GM12878 (cell line): ENCODE results near the gene MIA3. TPM values are rescaled to one million over a fixed set of nuclear protein-coding genes. Genes with fewer than 3 reads are reported as not detected.

Experiments used
- ATAC-seq: fragments of 200-7000 bp; cut with Tn5 transposase; 3 replicates; pipeline ENCODE4 v1.9.1; 2020; ENCODE audit warnings: mild to moderate bottlenecking, moderate library complexity
- BruUV-seq: library from RNA; stranded (reverse); fragments of 400-500 nt; replicated peaks from 2 replicates; lab custom pipeline; 2021; lab: Mats Ljungman, UMichigan
- CTCF ChIA-PET: fragments of 300-600 bp; sonication (Branson Sonifier 250); formaldehyde crosslinking; extraction: SDS; loops from one replicate; lab custom pipeline; 2021; ENCODE audit warnings: inconsistent platforms; lab: Yijun Ruan, JAX
- POLR2A ChIA-PET: fragments of 350-600 bp; formaldehyde crosslinking; extraction: SDS; loops from one replicate; lab custom pipeline; 2021; ENCODE audit warnings: inconsistent platforms; lab: Charles Lee
- RAD21 ChIA-PET: fragments of 300-600 bp; sonication (Branson Sonifier 250); formaldehyde crosslinking; loops from one replicate; lab custom pipeline; 2023; ENCODE audit warnings: antibody characterized with exemption; ENCODE audit not compliant: unreplicated experiment; lab: Charles Lee
- SMC1A ChIA-PET: fragments of 300-600 bp; sonication (Branson Sonifier 250); formaldehyde crosslinking; loops from one replicate; lab custom pipeline; 2023; ENCODE audit not compliant: unreplicated experiment, uncharacterized antibody; lab: Charles Lee
- DNase-seq: peaks from one replicate; pipeline ENCODE4 v3.0.0-alpha.2; 2011; ENCODE audit warnings: low read depth, low spot score
- FAIRE-seq: peaks from 3 replicates; lab custom pipeline; 2011; peaks lifted over from hg19 to GRCh38; lab: Jason Lieb, UNC
- H2AFZ ChIP-seq: 2 replicates; pipeline ENCODE4 v1.6.0; 2011; ENCODE audit warnings: low read depth, low read length, control low read depth; ENCODE audit not compliant: control insufficient read depth
- H3K27ac ChIP-seq: 2 replicates; pipeline ENCODE4 v1.5.1; 2011; ENCODE audit warnings: control low read depth; ENCODE audit not compliant: control insufficient read depth, insufficient read depth
- H3K27me3 ChIP-seq, 2 experiments: replicated peaks in 1 of 2; 2 replicates each; pipeline versions ENCODE4 v1.6.0 to v1.6.1; 2011; ENCODE audit warnings: low read length in 1 of 2; ENCODE audit not compliant: control insufficient read depth in 2 of 2, insufficient read depth in 2 of 2
- H3K36me3 ChIP-seq, 2 experiments: 2 replicates each; pipeline ENCODE4 v1.5.1; 2011; ENCODE audit warnings: low read length in 1 of 2; ENCODE audit not compliant: control insufficient read depth in 2 of 2, insufficient read depth in 2 of 2
- H3K4me1 ChIP-seq: 2 replicates; pipeline ENCODE4 v1.6.1; 2011; ENCODE audit warnings: mild to moderate bottlenecking, low read length, moderate library complexity, mixed read lengths; ENCODE audit not compliant: control insufficient read depth, insufficient read depth
- H3K4me2 ChIP-seq: 2 replicates; pipeline ENCODE4 v1.6.0; 2011; ENCODE audit warnings: control low read depth; ENCODE audit not compliant: control insufficient read depth, insufficient read depth
- H3K4me3 ChIP-seq: fragments of 200-600 bp; sonication (generic); 2 replicates; pipeline ENCODE4 v1.5.1; 2016
- H3K79me2 ChIP-seq: 2 replicates; pipeline ENCODE4 v1.6.0; 2011; ENCODE audit warnings: low read length; ENCODE audit not compliant: control insufficient read depth, insufficient read depth
- H3K9ac ChIP-seq: 2 replicates; pipeline ENCODE4 v1.8.0; 2011; ENCODE audit warnings: low read length, control low read depth, mixed read lengths; ENCODE audit not compliant: control insufficient read depth, insufficient read depth
- H3K9me3 ChIP-seq: replicated peaks from 3 replicates; pipeline ENCODE4 v1.5.1; 2011; ENCODE audit warnings: mild to moderate bottlenecking, low read length; ENCODE audit not compliant: control insufficient read depth, insufficient read depth
- H4K20me1 ChIP-seq: 2 replicates; pipeline ENCODE4 v1.6.0; 2011; ENCODE audit not compliant: control insufficient read depth, insufficient read depth
- BRCA1 ChIP-seq: IDR thresholded peaks from 2 replicates; pipeline ENCODE4 v1.6.1; 2011; ENCODE audit warnings: low read depth, low read length, improper control_type of control experiment
- RAD51 ChIP-seq: fragments of 450-650 bp; IDR thresholded peaks from 2 replicates; pipeline ENCODE4 v1.6.1; 2016; ENCODE audit warnings: moderate library complexity, mild to moderate bottlenecking, inconsistent platforms
- RB1 ChIP-seq: fragments of 450-650 bp; formaldehyde crosslinking; IDR thresholded peaks from 2 replicates; pipeline ENCODE4 v1.6.1; 2017; ENCODE audit warnings: mild to moderate bottlenecking, borderline replicate concordance
- ZNF687 ChIP-seq: fragments of 450-650 bp; IDR thresholded peaks from 2 replicates; pipeline ENCODE4 v1.6.1; 2017; ENCODE audit warnings: mild to moderate bottlenecking, moderate library complexity
- WGBS: methylation state at CpG from one replicate; pipeline ENCODE4 v1.1.6; 2016; ENCODE audit warnings: low lambda C conversion rate; ENCODE audit not compliant: insufficient replicate concordance, insufficient coverage; ENCODE audit errors: missing lambda C conversion rate; 5-methylcytosine and 5-hydroxymethylcytosine counted together
- in situ Hi-C: fragments of 300-500 bp; cut with MboI; formaldehyde crosslinking; loops from 9 replicates; pipeline ENCODE4 v1.14.3; 2018; ENCODE audit warnings: mixed read lengths
- intact Hi-C: fragments of 100-400 bp; cut with micrococcal nuclease; formaldehyde crosslinking; loops from one replicate; pipeline ENCODE4 v1.14.2; 2022; ENCODE audit not compliant: unreplicated experiment
- polyA plus RNA-seq, 11 experiments: library from polyadenylated mRNA; depleted of rRNA in 4 of 11; unstranded in 6 of 11; stranded (reverse) in 5 of 11; fragments of >200 nt; fragmentation: Nextera tagmentation in 4 of 11; fragmentation: Illumina TruSeq in 1 of 11; extraction: Ambion mirVana in 4 of 11; extraction: Trizol in 1 of 11; gene quantifications; 1 replicate in 1 of 11; 2 replicates in 10 of 11; pipeline versions ENCODE4 v1.2.1 to v1.2.3, GENCODE V29; 2011 to 2016; ENCODE audit warnings: inconsistent platforms in 2 of 11, missing spikeins in 2 of 11, low read depth in 1 of 11
- total RNA-seq, 4 experiments: library from RNA; depleted of rRNA in 3 of 4; stranded (reverse); fragments of >200 nt in 3 of 4; fragmentation: Illumina TruSeq in 1 of 4; extraction: Trizol in 1 of 4; gene quantifications; 2 replicates each; pipeline versions ENCODE4 v1.2.1 to v1.2.3, GENCODE V29; 2013 to 2021

The MIA3 gene
- total and polyA plus RNA-seq, 10 of the 15 experiments (the other 5 are each of a cell fraction or from before 2014, with no cell fraction given), result 12.9 to 50.8 (median 30.3) TPM

GRCh38 chr1:222596696-222597095 is 21.2 kb upstream of the MIA3 start:
- ChIA-PET POLR2A (no interaction called here), CTCF (no interaction called here), RAD21 (no interaction called here), SMC1A (no interaction called here)
- no peaks in the 10 kb centered on the region for H3K9me3 ChIP-seq
- in situ Hi-C loops (no loop called here), intact Hi-C loops (no loop called here)
- no peaks in the 10 kb centered on the region for H3K79me2 ChIP-seq
- DNase-seq, result no peak
- H3K4me1 ChIP-seq, result no peaks in the 10 kb centered on the region
- BruUV-seq, result no TSS peak
- no peak overlapping the region for H3K4me2 ChIP-seq
- H3K27me3 ChIP-seq, result no peaks in the 10 kb centered on the region
- 36% methylated on average over 4 of the region's 4 CpGs for WGBS
- H3K36me3 ChIP-seq, result no peaks in the 10 kb centered on the region
- H3K27ac ChIP-seq, result no peak overlapping the region
- H4K20me1 ChIP-seq, result no peaks in the 10 kb centered on the region
- no peak overlapping the region for H2AFZ ChIP-seq
- no peak overlapping the region for H3K4me3 ChIP-seq
- no peak for TF ChIP-seq ZNF687
- H3K9ac ChIP-seq, result no peak overlapping the region
- ATAC-seq, result no peak
- FAIRE-seq, result no peak

GRCh38 chr1:222600281-222600680 is 17.6 kb upstream of the MIA3 start:
- H3K4me1 ChIP-seq, result no peaks in the 10 kb centered on the region
- no peak overlapping the region for H2AFZ ChIP-seq
- 43% methylated on average over 1 of the region's 1 CpG for WGBS

More at GRCh38 chr1:222600281-222600680, 17.6 kb upstream of the MIA3 start:
- no peaks in the 10 kb centered on the region for H3K36me3 ChIP-seq
- H3K9me3 ChIP-seq, result no peaks in the 10 kb centered on the region
- H3K27ac ChIP-seq, result no peak overlapping the region
- SMC1A ChIA-PET, result interaction anchor here (1.1 to 2.4 kb wide), 2 partner anchors 10 to 34 kb away, joined by 6 read pairs; partner anchors contain the start of gene TAF1A
- H3K27me3 ChIP-seq, result no peaks in the 10 kb centered on the region
- FAIRE-seq, result no peak
- intact Hi-C loops (no loop called here), in situ Hi-C loops (no loop called here)
- no peak for ATAC-seq
- no peaks in the 10 kb centered on the region for H4K20me1 ChIP-seq
- no peak for DNase-seq
- TF ChIP-seq BRCA1 (no peak), RB1 (no peak), RAD51 (no peak)
- RAD21 ChIA-PET, result interaction anchor here (0.6 kb wide), 1 partner anchor 229 kb away, joined by 3 read pairs; no protein-coding TSS in a partner anchor
- no TSS peak for BruUV-seq
- no peak overlapping the region for H3K4me2 ChIP-seq
- POLR2A ChIA-PET, result interaction anchor here (0.6 kb wide), 2 partner anchors 11 to 57 kb away, joined by 4 to 5 read pairs; no protein-coding TSS in a partner anchor
- no peaks in the 10 kb centered on the region for H3K79me2 ChIP-seq
- H3K4me3 ChIP-seq, result no peak overlapping the region
- CTCF ChIA-PET, result interaction anchor here (0.9 to 1.1 kb wide), 2 partner anchors 14 to 34 kb away, joined by 3 to 4 read pairs; no protein-coding TSS in a partner anchor
- no peak overlapping the region for H3K9ac ChIP-seq
